Endodermal cell (in vitro differentiated cells): ENCODE results near the gene PGC. TPM values are rescaled to one million over a fixed set of nuclear protein-coding genes. Genes with fewer than 3 reads are reported as not detected.

ENCODE experiments used
- DNase-seq: peaks from one replicate; pipeline ENCODE4 v3.0.0-alpha.2; 2017
- H3K27ac ChIP-seq: 2 replicates; pipeline ENCODE4 v1.5.1; 2013; ENCODE audit warnings: mild to moderate bottlenecking, low read depth, low read length, moderate library complexity
- H3K27me3 ChIP-seq: 2 replicates; pipeline ENCODE4 v1.6.1; 2013; ENCODE audit warnings: mild to moderate bottlenecking, low read length, moderate library complexity; ENCODE audit not compliant: insufficient read depth, control insufficient read depth, poor library complexity, severe bottlenecking
- H3K36me3 ChIP-seq: 2 replicates; pipeline ENCODE4 v1.7.0; 2013; ENCODE audit warnings: mild to moderate bottlenecking, low read length, moderate library complexity; ENCODE audit not compliant: control insufficient read depth, insufficient read depth
- H3K4me1 ChIP-seq: one replicate; pipeline ENCODE4 v1.7.0; 2013; ENCODE audit warnings: low read length; ENCODE audit not compliant: control insufficient read depth, insufficient read depth
- H3K4me3 ChIP-seq: 2 replicates; pipeline ENCODE4 v1.5.1; 2013; ENCODE audit warnings: mild to moderate bottlenecking, low read length, moderate library complexity
- H3K9ac ChIP-seq: 2 replicates; pipeline ENCODE4 v1.6.1; 2013; ENCODE audit warnings: mild to moderate bottlenecking, low read length, moderate library complexity; ENCODE audit not compliant: poor library complexity, severe bottlenecking; ENCODE audit errors: extremely low read depth
- H3K9me3 ChIP-seq: 2 replicates; pipeline ENCODE4 v1.6.1; 2013; ENCODE audit warnings: mild to moderate bottlenecking, low read length, moderate library complexity; ENCODE audit not compliant: control insufficient read depth
- H3K27ac Mint-ChIP-seq: 2 replicates; pipeline ENCODE4 v1.8.0; 2020; ENCODE audit warnings: mixed read lengths
- H3K27me3 Mint-ChIP-seq: 2 replicates; pipeline ENCODE4 v1.8.0; 2021; ENCODE audit warnings: mild to moderate bottlenecking, mixed read lengths; ENCODE audit not compliant: insufficient read depth
- H3K36me3 Mint-ChIP-seq: 2 replicates; pipeline ENCODE4 v1.8.0; 2020; ENCODE audit warnings: low read depth, mixed read lengths
- H3K4me1 Mint-ChIP-seq: 2 replicates; pipeline ENCODE4 v1.8.0; 2020; ENCODE audit warnings: mixed read lengths
- H3K4me3 Mint-ChIP-seq: 2 replicates; pipeline ENCODE4 v1.8.0; 2020; ENCODE audit warnings: mild to moderate bottlenecking, moderate library complexity, mixed read lengths
- H3K9me3 Mint-ChIP-seq: 2 replicates; pipeline ENCODE4 v1.8.0; 2020; ENCODE audit warnings: mild to moderate bottlenecking, mixed read lengths
- CTCF ChIP-seq: fragments of 200-600 bp; sonication (generic); conservative IDR thresholded peaks from 2 replicates; pipeline ENCODE4 v1.5.0; 2021; ENCODE audit warnings: antibody characterized with exemption, mild to moderate bottlenecking
- WGBS, 2 experiments: methylation state at CpG; one replicate each; pipeline versions ENCODE4 v1.1.5 to v1.1.7; 2013; ENCODE audit warnings: missing lambda C conversion rate in 2 of 2, mixed read lengths in 1 of 2; ENCODE audit not compliant: insufficient coverage in 1 of 2, insufficient read length in 1 of 2; 5-methylcytosine and 5-hydroxymethylcytosine counted together
- total RNA-seq, 2 donors: library from RNA; stranded (reverse); fragmentation: NEBNext Ultra II Directional in 1 of 2; extraction: Animal tissue kit (Norgen Biotek cat#: 25700) in 1 of 2; gene quantifications; 2 replicates in 1 of 2; 3 replicates in 1 of 2; pipeline ENCODE4 v1.2.1, GENCODE V29; 2021

PGC gene
- total RNA-seq, 2 donors from 2014 or later = not detected

- H3K4me3 ChIP-seq = no peak overlapping the region
- WGBS, 2 experiments = 88 to 95% methylated on average over 6 to 7 of the region's 7 CpGs
- Mint-ChIP-seq H3K4me3 (no peak overlapping the region), H3K27me3 (peaks cover 3% of the 10 kb centered on the region), H3K27ac (no peak overlapping the region), H3K36me3 (no peaks in the 10 kb centered on the region), H3K4me1 (peaks cover 13% of the 10 kb centered on the region), H3K9me3 (no peaks in the 10 kb centered on the region)
- DNase-seq = no peak
- H3K4me1 ChIP-seq = no peaks in the 10 kb centered on the region
- H3K36me3 ChIP-seq = no peaks in the 10 kb centered on the region
- TF ChIP-seq CTCF = no peak
- no peak overlapping the region for H3K27ac ChIP-seq
- H3K9me3 ChIP-seq = no peaks in the 10 kb centered on the region
- H3K27me3 ChIP-seq = no peaks in the 10 kb centered on the region
- H3K9ac ChIP-seq = no peak overlapping the region
These were observed 27.5 kb downstream of the PGC start for GRCh38 chr6:41719436-41720261.

GRCh38 chr6:41718828-41719227 lies 28.4 kb downstream of the PGC start:
- no peaks in the 10 kb centered on the region for H3K27me3 ChIP-seq
- H3K27ac ChIP-seq = no peak overlapping the region
- no peak overlapping the region for H3K27ac Mint-ChIP-seq
- H3K9ac ChIP-seq = no peak overlapping the region
- no peaks in the 10 kb centered on the region for H3K9me3 Mint-ChIP-seq
- WGBS, 2 experiments = 87 to 95% methylated on average over 2 to 5 of the region's 5 CpGs
- no peak for DNase-seq
- no peak overlapping the region for H3K4me3 Mint-ChIP-seq
- no peaks in the 10 kb centered on the region for H3K36me3 ChIP-seq
- peaks cover 3% of the 10 kb centered on the region for H3K27me3 Mint-ChIP-seq
- no peaks in the 10 kb centered on the region for H3K9me3 ChIP-seq
- no peaks in the 10 kb centered on the region for H3K4me1 ChIP-seq
- peaks cover 8% of the 10 kb centered on the region for H3K4me1 Mint-ChIP-seq
- no peaks in the 10 kb centered on the region for H3K36me3 Mint-ChIP-seq
- H3K4me3 ChIP-seq = no peak overlapping the region
- TF ChIP-seq CTCF = no peak

- H3K4me1 Mint-ChIP-seq = no peaks in the 10 kb centered on the region
- DNase-seq = no peak
- no peaks in the 10 kb centered on the region for H3K36me3 ChIP-seq
- 92% methylated on average over 1 of the region's 1 CpG; no CpG with 5 or more reads in 1 of the 2 experiments for WGBS, 2 experiments
- no peaks in the 10 kb centered on the region for H3K4me1 ChIP-seq
- H3K36me3 Mint-ChIP-seq = no peaks in the 10 kb centered on the region
- H3K4me3 Mint-ChIP-seq = no peak overlapping the region
- H3K27me3 Mint-ChIP-seq = peaks cover 3% of the 10 kb centered on the region
- H3K9me3 ChIP-seq = no peaks in the 10 kb centered on the region
- no peak overlapping the region for H3K27ac ChIP-seq
- no peaks in the 10 kb centered on the region for H3K9me3 Mint-ChIP-seq
- H3K27me3 ChIP-seq = no peaks in the 10 kb centered on the region
- no peak overlapping the region for H3K4me3 ChIP-seq
- H3K27ac Mint-ChIP-seq = no peak overlapping the region
- no peak for TF ChIP-seq CTCF
- no peak overlapping the region for H3K9ac ChIP-seq
These were observed 29.8 kb downstream of the PGC start for GRCh38 chr6:41717392-41717736.
